A549 (cell line): ENCODE measurements around the gene PLXNB3. TPM values are rescaled to one million over a fixed set of nuclear protein-coding genes. Genes with fewer than 3 reads are reported as not detected.
"Not testable (repeated sequence)": the region's sequence is repeated elsewhere in the genome, so short reads cannot be mapped to it uniquely, and the experiment has no call there.

Experiments
- ATAC-seq, 2 experiments: fragments of 200-7000 bp in 1 of 2; fragments of >200 bp in 1 of 2; cut with Nextera tagmentation in 1 of 2; cut with Tn5 transposase in 1 of 2; 3 replicates each; pipeline versions ENCODE4 v1.8.0 to v1.9.1; 2018 to 2020; ENCODE audit warnings: mild to moderate bottlenecking in 1 of 2, moderate library complexity in 1 of 2
- CTCF ChIA-PET: fragments of 300-600 bp; sonication (Branson Sonifier 250); formaldehyde crosslinking; extraction: SDS; loops from one replicate; lab custom pipeline; 2021; ENCODE audit warnings: antibody characterized with exemption, inconsistent platforms; lab: Yijun Ruan, JAX
- POLR2A ChIA-PET: fragments of 350-600 bp; formaldehyde crosslinking; extraction: SDS; loops from one replicate; lab custom pipeline; 2021; ENCODE audit warnings: antibody characterized with exemption, inconsistent platforms; lab: Yijun Ruan, JAX
- DNase-seq, 2 experiments: peaks; one replicate each; pipeline versions ENCODE4 v3.0.0 to v3.0.0-alpha.2; 2011 to 2016; ENCODE audit warnings: low read depth in 1 of 2, low spot score in 1 of 2
- FAIRE-seq: peaks from 2 replicates; lab custom pipeline; 2011; peaks lifted over from hg19 to GRCh38; lab: Jason Lieb, UNC
- H3K27ac ChIP-seq, 2 experiments: fragments of >200 bp; sonication (Bioruptor Twin); formaldehyde crosslinking; 3 replicates each; pipeline ENCODE4 v1.5.1; 2016 to 2017
- H3K4me1 ChIP-seq: fragments of >200 bp; sonication (Bioruptor Twin); formaldehyde crosslinking; 3 replicates; pipeline ENCODE4 v1.6.1; 2016
- H3K4me2 ChIP-seq: fragments of >200 bp; sonication (Bioruptor Twin); formaldehyde crosslinking; 3 replicates; pipeline ENCODE4 v1.6.1; 2016
- H3K4me3 ChIP-seq: fragments of >200 bp; sonication (Bioruptor Twin); formaldehyde crosslinking; 3 replicates; pipeline ENCODE4 v1.5.1; 2016
- H3K9me3 ChIP-seq: fragments of >200 bp; sonication (Bioruptor Twin); formaldehyde crosslinking; 3 replicates; pipeline ENCODE4 v1.6.1; 2016
- ATOH8 ChIP-seq: fragments of 250-450 bp; sonication (Bioruptor Pico); IDR thresholded peaks from 2 replicates; pipeline ENCODE4 v1.5.0; 2020; ENCODE audit warnings: low read depth, mild to moderate bottlenecking, moderate library complexity
- BHLHE40 ChIP-seq: IDR thresholded peaks from 2 replicates; pipeline ENCODE4 v1.6.1; 2012; ENCODE audit warnings: low read depth, low read length, inconsistent platforms
- CBX8 ChIP-seq: fragments of 200-600 bp; sonication (generic); IDR thresholded peaks from 2 replicates; pipeline ENCODE4 v1.6.1; 2016
- CEBPB ChIP-seq, 2 experiments: fragments of >200 bp in 1 of 2; sonication (Bioruptor Twin) in 1 of 2; formaldehyde crosslinking in 1 of 2; IDR thresholded peaks; 2 replicates each; pipeline ENCODE4 v1.6.1; 2012 to 2016
- CHD2 ChIP-seq: fragments of 150-350 bp; IDR thresholded peaks from 2 replicates; pipeline ENCODE4 v1.6.1; 2014; ENCODE audit warnings: low read length; ENCODE audit not compliant: partially characterized antibody
- E2F6 ChIP-seq: IDR thresholded peaks from 2 replicates; pipeline ENCODE4 v1.6.1; 2012; ENCODE audit warnings: low read depth, borderline replicate concordance
- EHMT2 ChIP-seq: fragments of 200-600 bp; sonication (generic); IDR thresholded peaks from 2 replicates; pipeline ENCODE4 v1.6.1; 2016; ENCODE audit warnings: antibody characterized with exemption, low read depth, mild to moderate bottlenecking, moderate library complexity
- ELK1 ChIP-seq: fragments of 150-350 bp; IDR thresholded peaks from 2 replicates; pipeline ENCODE4 v1.6.1; 2014; ENCODE audit warnings: low read depth, mild to moderate bottlenecking, low read length
- EP300 ChIP-seq, 2 experiments: fragments of >200 bp; sonication (Bioruptor Twin); formaldehyde crosslinking; IDR thresholded peaks; 2 replicates in 1 of 2; 3 replicates in 1 of 2; pipeline ENCODE4 v1.6.1; 2016 to 2017
- HEYL ChIP-seq: fragments of 250-450 bp; sonication (Bioruptor Pico); IDR thresholded peaks from 2 replicates; pipeline ENCODE4 v1.8.0; 2021; ENCODE audit warnings: mild to moderate bottlenecking, moderate library complexity
- HMGXB4 ChIP-seq: fragments of 250-450 bp; sonication (Bioruptor Pico); IDR thresholded peaks from 2 replicates; pipeline ENCODE4 v1.5.0; 2021; ENCODE audit warnings: mild to moderate bottlenecking, moderate library complexity, borderline replicate concordance
- JUN ChIP-seq, 2 experiments: fragments of >200 bp; sonication (Bioruptor Twin); formaldehyde crosslinking; IDR thresholded peaks; 2 replicates in 1 of 2; 3 replicates in 1 of 2; pipeline ENCODE4 v1.6.1; 2016 to 2017
- JUNB ChIP-seq: fragments of >200 bp; sonication (Bioruptor Twin); formaldehyde crosslinking; IDR thresholded peaks from 2 replicates; pipeline ENCODE4 v1.6.1; 2016
- MAFK ChIP-seq: fragments of 450-650 bp; IDR thresholded peaks from 2 replicates; pipeline ENCODE4 v1.6.1; 2014; ENCODE audit not compliant: partially characterized antibody
- MAZ ChIP-seq: fragments of 150-350 bp; IDR thresholded peaks from 2 replicates; pipeline ENCODE4 v1.6.1; 2014; ENCODE audit warnings: antibody characterized with exemption, low read depth, low read length, borderline replicate concordance
- MYC ChIP-seq: IDR thresholded peaks from 2 replicates; pipeline ENCODE4 v1.6.1; 2012; ENCODE audit warnings: mild to moderate bottlenecking, inconsistent platforms, low read length, improper control_type of control experiment, borderline replicate concordance
- NFE2L2 ChIP-seq: fragments of 150-350 bp; conservative IDR thresholded peaks from 2 replicates; pipeline ENCODE4 v1.6.1; 2014; ENCODE audit warnings: low read length
- NPAS2 ChIP-seq: fragments of 250-450 bp; sonication (Bioruptor Pico); IDR thresholded peaks from 2 replicates; pipeline ENCODE4 v1.8.0; 2022; ENCODE audit warnings: mild to moderate bottlenecking, moderate library complexity, borderline replicate concordance
- POLR2AphosphoS2 ChIP-seq: conservative IDR thresholded peaks from 2 replicates; pipeline ENCODE4 v1.6.1; 2012; ENCODE audit warnings: low read length, improper control_type of control experiment, inconsistent platforms
- RNF2 ChIP-seq: fragments of 200-600 bp; sonication (generic); IDR thresholded peaks from 2 replicates; pipeline ENCODE4 v1.6.1; 2016; ENCODE audit warnings: low read depth, mild to moderate bottlenecking, antibody characterized with exemption, moderate library complexity, borderline replicate concordance
- ZC3H11A ChIP-seq: fragments of 450-650 bp; IDR thresholded peaks from 2 replicates; pipeline ENCODE4 v1.6.1; 2014; ENCODE audit warnings: antibody characterized with exemption, mild to moderate bottlenecking
- ZSCAN20 ChIP-seq: fragments of 250-450 bp; sonication (Bioruptor Pico); IDR thresholded peaks from 2 replicates; pipeline ENCODE4 v1.8.0; 2022; ENCODE audit warnings: mild to moderate bottlenecking, moderate library complexity
- WGBS: methylation state at CpG from one replicate; pipeline ENCODE4 v1.1.6; 2017; ENCODE audit errors: missing lambda C conversion rate; 5-methylcytosine and 5-hydroxymethylcytosine counted together
- polyA plus RNA-seq, 4 experiments: library from polyadenylated mRNA; depleted of rRNA in 3 of 4; stranded (reverse); fragments of >200 nt; fragmentation: RNase III in 1 of 4; extraction: RNeasy Plus Mini Kit Qiagen cat#74134 plus additional on column Dnase treatment in 1 of 4; gene quantifications; 2 replicates in 3 of 4; 3 replicates in 1 of 4; pipeline ENCODE4 v1.2.3, GENCODE V29; 2011 to 2017

Gene PLXNB3
- polyA plus RNA-seq, 2 of the 4 experiments (the other 2 are of a cell fraction) = 1.1 to 2.5 TPM

- DNase-seq = no peak
- CTCF ChIA-PET = no interaction called here
- FAIRE-seq = no peak
- POLR2A ChIA-PET = no interaction called here
- ATAC-seq = no peak
- Histone ChIP-seq H3K27ac (no peak overlapping the region), H3K4me3 (no peak overlapping the region), H3K4me1 (no peaks in the 10 kb centered on the region), H3K4me2 (no peak overlapping the region), H3K9me3 (no peaks in the 10 kb centered on the region)
- TF ChIP-seq HMGXB4 (CRISPR knock-in tag) (no peak), CHD2 (no peak), ZSCAN20 (no peak), HEYL (CRISPR knock-in tag) (no peak), E2F6 (no peak), CBX8 (no peak), NFE2L2 (no peak)
- 95% methylated on average over 4 of the region's 16 CpGs for WGBS
Observed at GRCh38 chrX:153740631-153741222, 23.3 kb upstream of the PLXNB3 start.

DNA sequence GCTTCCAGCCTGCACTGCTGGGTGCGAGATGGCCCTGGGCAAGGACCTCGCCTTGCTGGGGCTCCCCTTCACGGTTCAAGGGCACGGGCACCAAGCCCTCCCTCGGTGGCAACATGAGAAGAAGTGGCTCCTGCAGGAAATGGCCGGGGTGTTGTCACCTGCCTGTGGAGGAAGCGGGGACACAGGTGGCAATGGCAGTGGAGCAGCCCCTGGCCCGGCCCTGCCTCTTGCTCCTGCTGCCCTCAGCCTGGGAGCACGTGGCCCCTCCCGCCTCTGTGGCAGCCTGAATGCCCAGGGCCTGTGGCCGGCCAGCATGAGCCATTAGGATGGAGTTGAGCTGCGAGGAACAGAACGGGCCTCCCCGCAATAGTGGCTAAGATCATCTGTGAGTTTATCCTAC, 22.6 kb upstream of the PLXNB3 start:
- no peak overlapping the region for H3K27ac ChIP-seq
- ATAC-seq (no peak), FAIRE-seq (no peak), DNase-seq (no peak)
- 86% methylated on average over 5 of the region's 14 CpGs for WGBS
- ChIA-PET CTCF (no interaction called here), POLR2A (no interaction called here)
- H3K4me2 ChIP-seq = no peak overlapping the region
- H3K9me3 ChIP-seq = no peaks in the 10 kb centered on the region
- TF ChIP-seq NPAS2 (CRISPR knock-in tag) (no peak), CEBPB (IDR thresholded peaks at IDR 0.05) (no peak), EHMT2 (no peak), BHLHE40 (no peak), ELK1 (no peak), JUNB (no peak), HEYL (CRISPR knock-in tag) (no peak), POLR2AphosphoS2 (no peak), ZSCAN20 (no peak), MAZ (no peak), ATOH8 (CRISPR knock-in tag) (no peak), ZC3H11A (no peak), EP300 (IDR thresholded peaks at IDR 0.05) (no peak), MYC (no peak), MAFK (no peak), JUN (IDR thresholded peaks at IDR 0.05) (no peak), RNF2 (no peak)
- H3K4me3 ChIP-seq = no peak overlapping the region
- H3K4me1 ChIP-seq = no peaks in the 10 kb centered on the region

GRCh38 chrX:153742111-153742510, 21.9 kb upstream of the PLXNB3 start:
- not testable (repeated sequence) for FAIRE-seq

DNA sequence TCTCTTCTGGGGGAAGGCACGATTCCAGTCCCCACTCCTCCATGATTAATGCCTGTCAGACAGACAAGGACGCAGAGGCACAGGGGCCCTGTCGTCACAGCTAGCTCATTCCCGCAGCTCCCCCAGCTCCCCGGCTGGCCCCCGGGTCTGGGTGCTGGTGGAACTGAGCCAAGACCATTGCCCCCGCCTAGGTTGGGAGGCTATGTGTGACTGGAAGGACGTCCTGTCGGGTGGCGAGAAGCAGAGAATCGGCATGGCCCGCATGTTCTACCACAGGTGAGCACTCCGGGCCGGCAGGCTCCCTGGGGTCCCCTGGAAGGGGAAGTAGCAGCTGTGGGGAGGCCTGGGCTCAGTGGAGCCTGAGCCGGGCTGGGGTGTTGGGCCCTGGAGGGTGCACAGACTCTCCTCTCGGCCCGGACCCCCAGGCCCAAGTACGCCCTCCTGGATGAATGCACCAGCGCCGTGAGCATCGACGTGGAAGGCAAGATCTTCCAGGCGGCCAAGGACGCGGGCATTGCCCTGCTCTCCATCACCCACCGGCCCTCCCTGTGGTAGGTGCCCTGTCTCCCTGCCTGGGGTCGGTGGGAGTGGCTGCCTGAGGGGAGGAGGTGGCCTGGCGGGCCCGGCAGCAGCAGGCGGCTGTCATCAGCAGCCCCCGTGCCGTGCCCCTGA, 21.1 kb upstream of the PLXNB3 start:
- H3K4me3 ChIP-seq, POLR2A ChIA-PET, H3K4me2 ChIP-seq, CTCF ChIA-PET, H3K9me3 ChIP-seq, H3K27ac ChIP-seq, H3K4me1 ChIP-seq, DNase-seq, FAIRE-seq, ATAC-seq: not testable (repeated sequence)
- 90% methylated on average over 9 of the region's 32 CpGs for WGBS

More at GRCh38 chrX:153742111-153742510, 21.9 kb upstream of the PLXNB3 start:
- H3K4me3 ChIP-seq, H3K9me3 ChIP-seq, POLR2A ChIA-PET, H3K4me2 ChIP-seq, H3K27ac ChIP-seq, H3K4me1 ChIP-seq, CTCF ChIA-PET, DNase-seq, ATAC-seq: not testable (repeated sequence)
- 91% methylated on average over 6 of the region's 14 CpGs for WGBS
